Caco-2 (cell line): Measurements from ENCODE around the gene MRGPRD. TPM values are rescaled to one million over a fixed set of nuclear protein-coding genes. Genes with fewer than 3 reads are reported as not detected.

Experiments
- BruUV-seq: library from RNA; stranded (reverse); fragments of 400-500 nt; replicated peaks from 2 replicates; lab custom pipeline; 2021; lab: Mats Ljungman, UMichigan
- CTCF ChIA-PET: fragments of 300-600 bp; sonication (Branson Sonifier 250); formaldehyde crosslinking; loops from one replicate; lab custom pipeline; 2022; ENCODE audit warnings: antibody characterized with exemption; lab: Charles Lee
- POLR2A ChIA-PET: fragments of 300-600 bp; sonication (Branson Sonifier 250); formaldehyde crosslinking; loops from one replicate; lab custom pipeline; 2022; ENCODE audit warnings: antibody characterized with exemption; lab: Charles Lee
- DNase-seq, 2 experiments: peaks; one replicate each; pipeline versions ENCODE4 v3.0.0 to v3.0.0-alpha.2; 2020 to 2022
- H3K27me3 ChIP-seq: replicated peaks from 2 replicates; pipeline ENCODE4 v1.6.0; 2011; ENCODE audit warnings: low read length; ENCODE audit not compliant: control insufficient read depth, insufficient read depth
- H3K36me3 ChIP-seq: 2 replicates; pipeline ENCODE4 v1.5.1; 2011; ENCODE audit warnings: low read length; ENCODE audit not compliant: control insufficient read depth, insufficient read depth
- H3K4me1 ChIP-seq: fragments of 250-450 bp; sonication (Bioruptor Pico); 2 replicates; pipeline ENCODE4 v1.5.1; 2020; ENCODE audit warnings: mild to moderate bottlenecking
- H3K4me3 ChIP-seq: 2 replicates; pipeline ENCODE4 v1.5.1; 2011; ENCODE audit warnings: low read depth, mild to moderate bottlenecking, control low read depth, low read length
- H3K9me3 ChIP-seq: fragments of 250-450 bp; sonication (Bioruptor Pico); 2 replicates; pipeline ENCODE4 v1.5.1; 2020; ENCODE audit warnings: mild to moderate bottlenecking, moderate library complexity
- H3K27ac Mint-ChIP-seq: one replicate; pipeline ENCODE4 v1.8.0; 2022; ENCODE audit warnings: mixed read lengths; ENCODE audit not compliant: unreplicated experiment
- H3K27me3 Mint-ChIP-seq: one replicate; pipeline ENCODE4 v1.8.0; 2022; ENCODE audit warnings: mixed read lengths; ENCODE audit not compliant: insufficient read depth, unreplicated experiment
- H3K36me3 Mint-ChIP-seq: one replicate; pipeline ENCODE4 v1.8.0; 2022; ENCODE audit warnings: mild to moderate bottlenecking, mixed read lengths; ENCODE audit not compliant: insufficient read depth, unreplicated experiment
- H3K4me1 Mint-ChIP-seq: one replicate; pipeline ENCODE4 v1.8.0; 2022; ENCODE audit warnings: low read depth, mixed read lengths; ENCODE audit not compliant: unreplicated experiment
- H3K4me3 Mint-ChIP-seq: one replicate; pipeline ENCODE4 v1.8.0; 2022; ENCODE audit warnings: mild to moderate bottlenecking, moderate library complexity, mixed read lengths; ENCODE audit not compliant: unreplicated experiment
- H3K9me3 Mint-ChIP-seq: one replicate; pipeline ENCODE4 v1.8.0; 2022; ENCODE audit warnings: mixed read lengths; ENCODE audit not compliant: unreplicated experiment
- CTCF ChIP-seq, 2 experiments: fragments of 200-600 bp in 1 of 2; IDR thresholded peaks; 1 replicate in 1 of 2; 2 replicates in 1 of 2; pipeline versions ENCODE4 v1.5.1 to v1.8.0; 2011 to 2022; ENCODE audit warnings: antibody characterized with exemption in 1 of 2, control low read depth in 1 of 2, inconsistent platforms in 1 of 2, low read depth in 1 of 2, low read length in 1 of 2, mild to moderate bottlenecking in 1 of 2, moderate library complexity in 1 of 2; ENCODE audit not compliant: insufficient read depth in 1 of 2, severe bottlenecking in 1 of 2, unreplicated experiment in 1 of 2
- intact Hi-C: fragments of 100-400 bp; cut with micrococcal nuclease; formaldehyde crosslinking; loops from one replicate; pipeline ENCODE4 v1.10.0; 2022; ENCODE audit not compliant: unreplicated experiment
- total RNA-seq: library from RNA; stranded (reverse); gene quantifications from 2 replicates; pipeline ENCODE4 v1.2.3, GENCODE V29; 2022

The MRGPRD gene
- total RNA-seq, 1 experiment from 2014 or later, result not detected

- H3K27me3 Mint-ChIP-seq, result peaks cover 3% of the 10 kb centered on the region
- POLR2A ChIA-PET, result no interaction called here
- no peaks in the 10 kb centered on the region for H3K9me3 Mint-ChIP-seq
- no peaks in the 10 kb centered on the region for H3K27me3 ChIP-seq
- H3K4me1 ChIP-seq, result no peaks in the 10 kb centered on the region
- H3K4me3 ChIP-seq, result no peak overlapping the region
- no peak overlapping the region for H3K27ac Mint-ChIP-seq
- no peak for TF ChIP-seq CTCF (IDR thresholded peaks at IDR 0.05; ENCODE audit: insufficient read depth in 1 of 2, low read depth in 1 of 2, low read length in 1 of 2, severe bottlenecking in 1 of 2, unreplicated experiment in 1 of 2)
- H3K4me1 Mint-ChIP-seq, result no peaks in the 10 kb centered on the region
- H3K4me3 Mint-ChIP-seq, result no peak overlapping the region
- H3K36me3 ChIP-seq, result no peaks in the 10 kb centered on the region
- no peaks in the 10 kb centered on the region for H3K36me3 Mint-ChIP-seq
- H3K9me3 ChIP-seq, result no peaks in the 10 kb centered on the region
- DNase-seq, result no peak
- intact Hi-C loops, result no loop called here
- CTCF ChIA-PET, result no interaction called here
- BruUV-seq, result no TSS peak
Observed at GRCh38 chr11:68961245-68961644, 19.5 kb downstream of the MRGPRD start.

GRCh38 chr11:68960294-68961071 lies 20.3 kb downstream of the MRGPRD start:
- intact Hi-C loops, result no loop called here
- no TSS peak for BruUV-seq
- ChIA-PET POLR2A (no interaction called here), CTCF (interaction anchor here (0.6 kb wide), 1 partner anchor 127 kb away, joined by 3 read pairs; no protein-coding TSS in a partner anchor)
- Histone ChIP-seq H3K27me3 (no peaks in the 10 kb centered on the region), H3K9me3 (no peaks in the 10 kb centered on the region), H3K36me3 (no peaks in the 10 kb centered on the region), H3K4me1 (no peaks in the 10 kb centered on the region), H3K4me3 (no peak overlapping the region)
- Mint-ChIP-seq H3K9me3 (no peaks in the 10 kb centered on the region), H3K4me1 (no peaks in the 10 kb centered on the region), H3K27ac (no peak overlapping the region), H3K27me3 (peaks cover 3% of the 10 kb centered on the region), H3K4me3 (no peak overlapping the region), H3K36me3 (no peaks in the 10 kb centered on the region)
- no peak for TF ChIP-seq CTCF (IDR thresholded peaks at IDR 0.05; ENCODE audit: insufficient read depth in 1 of 2, low read depth in 1 of 2, low read length in 1 of 2, severe bottlenecking in 1 of 2, unreplicated experiment in 1 of 2)
- DNase-seq, result no peak

- Histone ChIP-seq H3K36me3 (no peaks in the 10 kb centered on the region), H3K27me3 (no peaks in the 10 kb centered on the region), H3K4me3 (no peak overlapping the region), H3K9me3 (no peaks in the 10 kb centered on the region), H3K4me1 (no peaks in the 10 kb centered on the region)
- no peak for TF ChIP-seq CTCF (IDR thresholded peaks at IDR 0.05; ENCODE audit: insufficient read depth in 1 of 2, low read depth in 1 of 2, low read length in 1 of 2, severe bottlenecking in 1 of 2, unreplicated experiment in 1 of 2)
- H3K9me3 Mint-ChIP-seq, result no peaks in the 10 kb centered on the region
- peaks cover 3% of the 10 kb centered on the region for H3K27me3 Mint-ChIP-seq
- no TSS peak for BruUV-seq
- intact Hi-C loops, result no loop called here
- DNase-seq, result no peak
- H3K27ac Mint-ChIP-seq, result no peak overlapping the region
- H3K36me3 Mint-ChIP-seq, result no peaks in the 10 kb centered on the region
- POLR2A ChIA-PET, result no interaction called here
- CTCF ChIA-PET, result interaction anchor here (0.6 kb wide), 1 partner anchor 127 kb away, joined by 3 read pairs; no protein-coding TSS in a partner anchor
- no peaks in the 10 kb centered on the region for H3K4me1 Mint-ChIP-seq
- H3K4me3 Mint-ChIP-seq, result no peak overlapping the region
Observed at GRCh38 chr11:68959465-68960293, 21.1 kb downstream of the MRGPRD start.
